Measurements from ENCODE around the gene CASQ2.
"Not testable (repeated sequence)": the region's sequence is repeated elsewhere in the genome, so short reads cannot be mapped to it uniquely, and the experiment has no call there.

CASQ2 gene

DNA sequence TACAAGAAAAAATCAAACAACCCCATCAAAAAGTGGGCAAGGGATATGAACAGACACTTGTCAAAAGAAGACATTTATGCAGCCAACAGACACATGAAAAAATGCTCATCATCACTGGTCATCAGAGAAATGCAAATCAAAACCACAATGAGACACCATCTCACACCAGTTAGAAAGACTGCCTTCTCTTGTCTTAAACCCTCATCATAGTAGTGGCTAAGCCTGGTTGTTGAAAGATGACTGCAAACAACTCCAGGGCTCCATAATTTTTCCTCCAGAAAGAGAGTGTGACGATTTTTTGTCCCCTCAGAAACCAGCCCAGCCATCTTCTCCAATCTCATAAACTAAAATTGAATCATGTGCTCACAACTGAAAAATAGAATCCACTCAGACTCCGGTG lies 12.1 kb upstream of the CASQ2 start:
- DNase-seq (ENCODE audit: low read depth in 2 of 2), result not testable (repeated sequence)

DNA sequence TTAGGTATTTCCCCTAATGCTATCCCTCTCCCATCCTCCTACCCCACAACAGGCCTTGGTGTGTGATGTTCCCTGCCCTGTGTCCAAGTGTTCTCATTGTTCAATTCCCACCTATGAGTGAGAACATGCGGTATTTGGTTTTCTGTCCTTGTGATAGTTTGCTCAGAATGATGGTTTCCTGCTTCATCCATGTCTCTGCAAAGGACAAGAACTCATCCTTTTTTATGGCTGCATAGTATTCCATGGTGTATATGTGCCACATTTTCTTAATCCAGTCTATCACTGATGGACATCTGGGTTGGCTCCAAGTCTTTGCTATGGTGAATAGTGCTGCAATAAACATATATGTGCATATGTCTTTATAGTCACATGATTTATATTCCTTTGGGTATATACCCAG lies 10.6 kb upstream of the CASQ2 start:
- DNase-seq (ENCODE audit: low read depth in 2 of 2), result not testable (repeated sequence)

DNA sequence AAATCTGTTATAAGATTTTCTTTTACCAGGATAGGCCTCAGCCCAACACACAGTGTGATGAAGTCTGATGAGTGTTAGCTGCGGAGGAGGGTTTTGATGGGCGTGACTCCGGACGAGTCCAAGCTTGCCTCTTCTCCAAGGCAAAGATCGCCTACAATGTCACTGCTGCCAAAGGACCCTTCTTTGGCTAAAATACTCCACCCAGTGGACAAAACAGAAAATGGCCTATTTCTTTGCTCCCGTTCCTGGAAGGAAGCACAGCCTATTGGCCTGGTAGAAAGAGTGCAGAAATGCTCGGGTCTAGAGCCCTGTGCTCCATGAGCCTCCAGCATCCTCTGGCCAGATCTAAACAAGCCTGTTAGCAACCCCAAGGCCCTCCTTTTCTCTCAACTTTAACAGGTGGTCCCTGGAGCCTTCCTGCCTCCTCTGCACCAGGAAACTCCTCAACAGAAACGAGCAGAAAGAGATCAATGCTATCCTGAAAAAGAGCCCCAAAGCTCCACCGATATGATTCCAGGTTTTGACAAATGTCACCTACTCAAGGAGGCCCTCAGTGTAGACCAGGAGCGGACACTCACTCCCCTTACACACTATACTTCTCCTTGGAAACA lies 3.4 kb upstream of the CASQ2 start:
- no peak for DNase-seq (ENCODE audit: low read depth in 2 of 2)

DNA sequence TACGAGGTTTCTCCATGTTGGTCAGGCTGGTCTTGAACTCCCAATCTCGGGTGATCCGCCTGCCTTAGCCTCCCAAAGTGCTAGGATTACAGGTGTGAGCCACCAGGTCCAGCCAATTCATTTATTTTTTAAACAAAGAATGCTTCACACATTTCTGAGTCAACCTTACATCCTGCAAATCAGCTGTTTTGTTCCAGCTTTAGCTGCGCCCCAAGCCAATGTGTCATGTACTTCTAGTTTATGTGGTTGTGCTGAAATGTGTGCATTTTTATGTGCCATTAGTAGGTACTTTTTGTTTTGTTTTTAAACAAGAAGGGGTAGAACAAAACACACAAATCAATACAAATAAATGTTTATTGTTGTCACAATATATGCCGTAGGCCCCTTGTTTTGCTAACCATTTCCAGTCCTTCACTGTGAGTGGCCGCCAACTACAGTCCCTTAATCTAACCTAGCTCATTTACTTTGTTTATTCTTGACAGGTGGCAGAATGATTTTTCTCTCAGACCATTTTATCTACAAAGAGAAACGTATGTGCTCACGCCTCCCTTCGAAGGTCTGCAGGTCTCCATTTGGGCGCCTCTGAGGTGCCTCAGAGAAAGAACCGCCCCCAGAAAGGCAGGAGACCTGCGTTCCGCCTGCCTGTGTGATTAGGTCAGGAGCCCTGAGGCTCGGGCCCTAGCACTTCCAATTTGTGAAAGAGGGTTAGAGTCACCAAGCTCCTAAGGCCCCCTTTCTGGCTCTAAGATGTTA lies 2.8 kb upstream of the CASQ2 start:
- no peak for DNase-seq (ENCODE audit: low read depth in 2 of 2)

GRCh38 chr1:115767403-115767802 lies 1.1 kb downstream of the CASQ2 start:
- DNase-seq (ENCODE audit: low read depth in 2 of 2), result no peak

GRCh38 chr1:115765091-115765490 lies 3.4 kb downstream of the CASQ2 start:
- no peak for DNase-seq (ENCODE audit: low read depth in 2 of 2)

DNA sequence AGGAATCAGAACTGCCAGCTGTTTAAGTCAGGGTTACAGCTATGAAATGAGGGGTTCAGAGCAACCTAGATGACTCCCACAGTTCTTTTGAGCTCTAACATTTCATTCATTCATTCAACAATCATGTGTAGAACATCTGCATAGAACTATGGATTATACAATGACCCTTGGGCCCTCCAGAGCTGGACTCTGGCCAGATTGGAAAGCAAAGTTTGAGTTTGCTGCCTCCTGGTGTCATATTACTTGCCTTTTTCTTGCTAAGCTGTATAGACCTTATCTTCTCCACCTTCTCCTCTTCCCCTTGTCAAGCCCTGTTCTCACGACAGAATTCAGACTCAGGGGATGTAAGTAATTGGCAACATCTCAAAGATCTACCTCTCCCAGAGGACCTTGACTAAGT lies 4.0 kb downstream of the CASQ2 start:
- DNase-seq (ENCODE audit: low read depth in 2 of 2), result no peak

DNA sequence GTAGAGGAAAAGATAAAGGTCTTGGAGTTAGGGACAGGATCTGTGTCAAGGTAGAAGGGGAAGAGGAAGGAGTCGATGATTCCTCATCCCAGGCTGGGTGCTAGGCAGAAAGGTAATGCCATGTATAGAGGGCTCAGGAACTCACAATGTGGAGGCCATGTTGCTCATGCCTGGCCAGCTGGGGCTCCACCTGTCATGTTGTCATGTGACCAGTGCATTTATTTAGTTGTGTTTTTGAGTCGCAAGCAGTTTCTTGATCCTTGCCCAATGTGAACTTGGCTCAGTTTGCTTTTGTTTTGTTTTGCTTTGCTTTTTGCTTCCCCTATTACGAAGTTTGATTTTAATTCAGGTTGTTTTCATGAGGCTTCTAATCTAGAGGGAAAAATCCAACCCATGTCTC lies 5.7 kb downstream of the CASQ2 start:
- no peak for DNase-seq (ENCODE audit: low read depth in 2 of 2)

DNA sequence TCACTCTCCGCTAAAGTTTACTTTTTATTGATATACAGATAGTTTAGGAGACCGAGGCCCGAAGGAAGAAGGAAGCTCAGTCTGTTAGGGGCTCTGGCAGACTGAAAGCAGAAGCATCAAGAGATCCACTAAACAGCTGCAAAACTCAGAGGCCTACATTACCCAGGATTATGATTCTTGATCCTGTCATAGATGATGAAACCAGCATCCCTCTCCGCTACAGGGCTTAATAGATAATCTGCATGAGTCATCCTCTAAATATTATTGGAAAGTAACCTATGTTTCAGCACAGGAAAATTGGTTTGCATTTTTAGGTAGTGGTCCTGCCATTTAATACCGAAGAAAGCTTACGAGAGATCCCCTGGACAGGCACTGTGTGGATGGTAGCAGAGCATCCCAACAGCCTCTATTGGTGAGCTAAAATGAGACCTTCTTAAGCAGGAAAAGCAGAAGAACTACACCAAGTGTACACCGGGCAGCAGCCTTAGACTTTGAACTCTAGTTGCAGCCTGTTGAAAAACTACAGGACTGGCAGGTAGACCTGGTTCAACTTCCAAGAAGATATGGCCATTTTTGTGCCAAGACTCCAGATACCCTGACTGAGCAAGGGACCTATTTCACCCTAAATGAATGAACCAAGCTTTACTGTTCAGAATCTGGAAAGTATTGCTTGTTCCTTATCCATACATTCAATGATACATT lies 6.8 kb downstream of the CASQ2 start:
- no peak for DNase-seq (ENCODE audit: low read depth in 2 of 2)

DNA sequence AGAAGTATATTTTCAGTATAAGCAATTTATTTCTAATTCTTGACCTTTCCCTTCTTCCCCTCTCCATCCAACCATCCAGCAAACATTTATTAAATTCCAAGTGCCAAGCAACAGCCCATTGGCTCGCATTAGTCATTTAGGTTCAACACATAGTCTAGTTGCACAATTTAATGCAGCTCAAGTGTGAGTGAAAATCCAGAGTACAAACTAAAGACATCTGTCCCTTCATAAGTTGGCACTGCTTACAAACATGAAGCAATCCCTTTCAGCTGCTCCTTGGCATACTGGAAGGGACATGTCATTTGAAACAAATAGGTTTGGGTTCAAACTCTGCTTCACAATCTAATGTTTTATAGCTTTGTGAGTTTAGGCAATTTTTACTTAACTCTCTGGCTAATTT lies 10.7 kb downstream of the CASQ2 start:
- DNase-seq (ENCODE audit: low read depth in 2 of 2), result no peak

DNA sequence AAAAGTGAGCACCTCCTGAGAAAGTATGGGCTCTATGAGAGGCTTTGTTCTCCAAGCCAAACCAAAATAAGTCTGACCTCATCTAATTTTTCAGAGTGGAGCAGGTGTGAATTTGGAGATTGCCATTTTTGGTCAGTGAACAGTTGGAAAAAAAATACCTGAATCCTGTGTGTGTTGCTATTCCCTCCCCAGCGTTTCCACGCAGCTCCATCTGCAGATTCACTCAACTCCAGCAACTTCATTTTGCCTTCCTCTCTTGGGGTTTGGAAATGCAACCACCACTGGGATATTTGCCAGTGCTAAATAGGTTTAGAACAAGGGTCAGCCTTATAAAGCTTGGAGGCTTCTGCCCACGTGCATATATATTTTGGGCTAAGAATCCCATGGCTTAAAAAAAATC lies 11.2 kb downstream of the CASQ2 start:
- no peak for DNase-seq (ENCODE audit: low read depth in 2 of 2)

GRCh38 chr1:115755456-115756370 lies 12.8 kb downstream of the CASQ2 start:
- DNase-seq (ENCODE audit: low read depth in 2 of 2), result no peak

GRCh38 chr1:115753830-115754229 lies 14.7 kb downstream of the CASQ2 start:
- DNase-seq (ENCODE audit: low read depth in 2 of 2), result no peak

DNA sequence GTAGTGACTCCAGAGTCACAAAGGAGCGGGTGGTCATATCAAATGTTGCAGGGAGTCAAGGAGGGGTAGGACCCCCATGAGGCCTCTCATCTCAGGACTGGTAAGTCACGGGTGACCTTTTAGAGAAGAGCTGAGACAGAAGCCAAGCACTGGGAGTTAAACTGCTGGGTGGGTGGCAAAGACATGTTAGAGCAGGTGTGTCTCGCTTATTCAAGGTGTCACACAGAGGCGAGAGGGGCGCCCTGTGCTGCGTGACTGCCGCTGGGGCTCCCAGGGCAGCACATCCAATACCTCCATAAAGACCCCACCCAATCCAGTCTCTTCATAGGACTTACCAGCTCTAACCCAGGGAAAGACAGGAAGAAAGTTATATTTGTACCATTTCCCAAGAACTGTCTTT lies 15.2 kb downstream of the CASQ2 start:
- DNase-seq (ENCODE audit: low read depth in 2 of 2), result no peak

DNA sequence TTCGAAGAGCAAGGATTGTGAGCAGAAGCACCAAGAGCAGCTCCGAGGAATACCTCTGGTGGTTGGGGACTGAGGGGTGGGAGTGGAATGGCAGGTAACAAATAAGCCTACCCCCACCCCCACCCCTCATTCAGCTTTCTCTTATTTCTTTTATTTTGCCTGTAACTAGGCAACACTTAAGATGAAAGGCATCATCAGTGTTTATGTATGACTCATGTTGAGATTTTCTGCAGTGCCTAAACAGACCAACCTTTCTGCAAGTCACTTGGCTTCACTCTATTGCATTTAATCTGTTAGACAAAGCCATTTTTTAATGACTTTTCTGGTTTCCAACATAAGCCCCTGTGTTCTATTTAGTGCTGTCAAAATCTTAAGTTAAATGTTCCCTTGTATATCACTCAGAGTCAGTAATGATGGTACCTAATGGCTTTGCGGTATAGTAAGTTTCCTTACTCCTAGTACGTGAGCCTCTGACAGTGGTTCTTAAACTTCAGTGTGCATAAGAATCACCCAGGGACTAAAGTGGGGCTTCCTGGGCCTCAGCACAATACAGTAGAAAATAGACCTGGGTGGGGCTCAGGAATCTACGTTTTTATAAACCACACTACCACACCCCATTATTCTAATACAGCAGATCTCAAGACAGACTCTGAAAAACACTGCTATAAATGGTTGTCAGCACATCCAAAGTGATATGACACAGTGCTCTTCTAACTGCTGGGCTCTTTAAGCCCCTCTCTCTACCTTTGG lies 19.9 kb downstream of the CASQ2 start:
- DNase-seq (ENCODE audit: low read depth in 2 of 2), result no peak

DNA sequence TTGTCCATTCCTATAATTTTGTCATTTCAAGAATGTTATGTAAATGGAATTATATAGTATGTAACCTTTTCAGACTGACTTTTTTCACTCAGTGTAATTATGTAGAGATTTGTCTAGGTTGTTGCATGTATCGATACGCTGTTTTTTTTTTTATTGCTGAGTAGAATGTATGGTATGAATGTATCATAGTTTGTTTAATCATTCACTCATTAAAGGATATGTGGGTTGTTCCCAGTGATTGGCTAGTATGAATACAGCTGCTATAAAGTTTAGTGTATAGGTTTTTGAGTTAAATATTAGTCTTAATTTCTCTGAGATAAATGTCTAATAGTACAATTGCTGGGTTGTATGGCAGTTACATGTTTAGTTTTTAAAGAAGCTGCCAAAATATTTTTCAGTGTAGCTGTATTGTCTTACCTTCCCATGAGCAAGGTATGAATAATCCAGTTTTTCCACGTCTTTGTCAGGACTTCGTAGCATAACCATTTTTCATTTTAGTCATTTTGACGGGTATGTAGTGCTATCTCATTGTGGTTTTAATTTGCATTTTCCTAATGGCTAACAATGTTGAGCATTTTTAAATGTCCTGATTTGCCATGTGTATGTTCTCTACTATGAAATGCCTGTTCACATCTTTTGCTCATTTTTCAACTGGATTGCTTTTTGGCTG lies 22.4 kb downstream of the CASQ2 start:
- DNase-seq (ENCODE audit: low read depth in 2 of 2), result no peak

DNA sequence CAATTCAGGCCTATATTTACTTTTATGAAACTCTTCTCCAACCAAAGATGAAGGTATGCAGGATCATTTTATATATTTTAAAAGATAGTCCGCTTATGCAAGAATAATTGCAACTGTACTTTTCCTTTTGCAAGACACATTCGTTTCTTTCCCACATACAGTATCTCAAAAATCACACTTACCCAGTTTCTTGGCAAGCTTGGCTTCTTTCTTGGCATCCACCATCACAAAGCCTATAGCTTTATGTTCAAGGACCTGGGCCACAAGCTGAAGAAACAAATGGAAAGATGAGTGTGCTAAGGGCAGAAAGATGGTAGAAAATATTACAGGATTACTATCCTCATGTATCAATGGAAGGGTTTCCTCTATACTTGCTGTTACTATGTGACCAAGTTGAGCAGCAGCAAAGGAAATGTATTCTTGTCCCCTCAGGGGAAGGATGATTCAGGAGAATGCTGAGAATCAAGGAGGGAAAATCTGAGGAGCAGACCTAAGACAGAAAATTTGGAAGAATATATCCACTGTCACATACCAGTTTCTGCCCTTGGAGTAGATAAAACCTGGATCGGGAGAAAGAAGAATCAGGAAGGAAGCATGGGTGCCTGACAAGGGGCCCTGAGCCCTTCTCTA lies 23.8 kb downstream of the CASQ2 start:
- no peak for DNase-seq (ENCODE audit: low read depth in 2 of 2)

- DNase-seq (ENCODE audit: low read depth in 2 of 2), result no peak
Measured at GRCh38 chr1:115740811-115741210, 27.7 kb downstream of the CASQ2 start.

- DNase-seq (ENCODE audit: low read depth in 2 of 2), result no peak
Measured at GRCh38 chr1:115732316-115732715, 36.2 kb downstream of the CASQ2 start.

DNA sequence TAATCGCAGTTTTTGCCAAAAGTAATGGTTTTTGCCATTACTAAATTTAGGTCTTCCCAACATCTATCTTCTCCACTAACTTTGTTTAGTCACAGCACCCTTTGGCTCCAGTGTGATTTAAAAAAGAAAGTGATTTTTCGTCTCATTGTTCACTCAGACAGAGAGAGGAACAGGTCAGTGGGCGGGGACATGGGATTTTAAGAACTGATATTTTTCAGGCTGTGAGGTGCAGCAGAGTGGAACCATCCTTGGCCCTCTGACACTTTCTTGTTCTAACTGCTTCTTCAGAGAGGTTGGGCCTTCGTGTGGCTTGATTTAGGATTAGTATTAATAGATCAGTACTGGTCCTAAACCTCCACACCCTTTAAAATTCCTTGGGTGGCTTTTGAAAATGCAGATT lies 38.8 kb downstream of the CASQ2 start:
- no peak for DNase-seq (ENCODE audit: low read depth in 2 of 2)

Data from activated CD4-positive, alpha-beta T cell treated with anti-CD3 and anti-CD28 coated beads for 24 hours (primary cell).